GM19351 (cell line): ENCODE results near the gene LDLRAD2.

Source experiments
- ATAC-seq: cut with Tn5 transposase; IDR thresholded peaks from one replicate; pipeline ENCODE4 v1.9.1; 2021; ENCODE audit warnings: mild to moderate bottlenecking, moderate library complexity; ENCODE audit not compliant: unreplicated experiment

LDLRAD2 gene

DNA sequence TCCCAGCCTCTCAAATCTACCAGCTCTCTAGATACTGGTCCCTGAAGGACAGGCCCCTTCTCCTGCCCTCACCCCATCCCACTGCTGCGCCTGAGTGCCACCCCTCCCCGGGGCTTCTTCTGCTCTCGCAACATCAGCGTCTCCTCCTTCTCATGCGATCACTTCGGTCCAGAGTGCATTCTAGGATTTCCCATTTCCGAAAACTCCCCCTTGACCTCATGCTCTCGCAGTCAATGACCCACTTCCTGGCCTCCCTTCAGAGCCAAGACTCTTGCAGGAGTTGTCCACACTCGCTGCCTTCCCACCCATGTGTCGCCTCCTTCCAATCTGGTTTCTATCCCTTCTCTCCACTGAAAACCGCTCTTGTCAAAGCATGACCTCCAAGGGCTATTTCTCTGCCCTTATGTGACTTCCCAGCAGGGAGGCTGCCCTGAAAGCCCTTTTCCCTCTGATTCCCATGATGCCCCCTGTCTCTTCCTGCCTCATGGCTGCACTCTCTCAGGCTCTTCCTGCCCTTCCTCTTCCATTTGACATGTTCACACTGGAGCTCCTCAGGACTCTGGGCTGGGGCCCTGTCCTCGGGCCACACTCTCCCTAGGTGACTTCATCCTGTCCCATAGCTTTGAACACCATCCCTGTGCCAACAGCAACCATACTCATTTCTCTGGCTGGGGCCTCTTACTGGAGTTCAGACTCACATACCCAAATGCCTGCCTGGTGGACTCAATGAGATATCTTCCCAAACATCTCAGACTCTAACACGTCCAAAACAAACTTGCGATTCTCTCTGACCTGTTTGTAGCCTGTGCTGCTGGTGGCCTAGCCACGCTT lies 46.0 kb downstream of the LDLRAD2 start:
- no peak for ATAC-seq

DNA sequence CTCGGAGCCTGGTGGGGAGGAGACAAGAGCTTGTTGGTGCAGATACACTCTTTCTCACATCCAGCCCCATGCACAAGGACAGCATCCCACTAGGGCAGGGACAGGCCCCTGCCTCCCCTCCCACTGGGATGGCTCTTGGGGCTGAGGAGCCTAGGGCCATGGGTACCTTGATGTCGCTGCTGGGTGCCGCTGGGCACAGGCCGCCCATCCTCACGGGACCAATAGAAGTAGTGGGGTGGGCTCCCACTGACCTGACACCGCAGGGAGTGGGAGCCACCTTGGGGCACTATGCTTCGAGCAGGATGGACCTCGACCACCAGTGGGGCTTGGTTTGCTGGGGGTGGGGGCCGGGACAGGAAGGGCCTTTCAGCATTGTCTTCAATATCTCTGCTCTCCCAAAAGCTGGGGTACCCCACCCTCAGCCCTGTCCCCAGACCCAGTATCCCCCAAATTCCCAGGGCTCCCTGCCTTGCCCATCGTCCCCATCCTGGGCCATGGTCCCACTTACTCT lies 47.7 kb downstream of the LDLRAD2 start:
- ATAC-seq, result no peak

DNA sequence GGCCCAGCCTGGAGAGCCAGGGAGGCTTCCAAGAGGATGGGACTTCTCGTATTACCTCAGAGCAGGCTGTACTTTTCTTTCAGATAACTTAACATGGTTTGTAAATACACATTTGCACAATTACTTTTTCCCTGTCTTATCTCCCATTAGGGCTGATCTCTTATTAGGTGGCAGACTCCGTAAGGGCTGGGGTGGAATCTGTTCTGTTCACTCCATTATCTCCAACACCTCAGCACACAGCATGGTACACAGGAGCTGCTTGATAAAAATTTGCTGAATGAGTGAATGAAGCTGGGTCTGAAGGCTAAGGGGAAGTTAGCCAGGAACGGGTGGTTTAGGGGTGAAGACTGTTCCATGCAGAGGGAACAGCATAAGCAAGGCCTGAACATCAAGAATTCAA lies 48.9 kb downstream of the LDLRAD2 start:
- no peak for ATAC-seq

DNA sequence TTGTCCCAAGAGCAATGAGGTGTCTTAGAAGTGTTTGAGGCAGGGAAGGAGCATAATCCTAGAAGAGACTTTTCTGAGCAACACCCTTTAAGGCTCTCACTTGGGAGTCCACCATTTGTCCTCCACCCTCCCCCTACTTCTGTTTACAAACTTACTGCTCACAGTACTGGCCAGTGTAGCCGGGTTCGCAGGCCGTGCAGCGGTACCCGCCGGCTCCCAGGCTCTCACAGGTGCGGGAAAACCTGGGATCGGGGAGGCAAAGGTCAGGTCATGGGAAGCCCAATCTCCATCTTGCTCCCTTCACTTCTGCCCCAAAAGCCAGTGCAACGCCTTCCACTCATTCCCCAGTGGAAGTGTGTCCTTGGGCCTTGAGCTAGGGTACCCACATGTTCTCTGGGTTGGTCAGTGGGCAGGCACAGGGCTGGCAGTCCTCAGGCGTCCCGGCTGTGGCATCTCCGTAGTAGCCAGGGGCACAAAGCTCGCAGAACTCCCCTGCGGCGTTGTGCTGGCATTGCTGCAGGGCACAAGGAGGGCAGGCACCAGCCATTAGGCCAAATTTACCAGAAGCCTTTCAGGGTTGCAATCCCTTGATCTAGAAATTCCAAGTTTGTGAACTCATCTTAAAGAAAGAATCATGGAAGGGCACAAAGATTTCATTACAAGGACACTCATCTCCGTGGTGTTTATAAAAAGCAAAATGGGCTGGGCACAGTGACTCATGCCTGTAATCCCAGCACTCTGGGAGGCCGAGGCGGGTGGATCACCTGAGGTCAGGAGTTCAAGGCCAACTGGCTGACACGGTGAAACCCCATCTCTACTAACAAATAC lies 49.8 kb downstream of the LDLRAD2 start:
- no peak for ATAC-seq

DNA sequence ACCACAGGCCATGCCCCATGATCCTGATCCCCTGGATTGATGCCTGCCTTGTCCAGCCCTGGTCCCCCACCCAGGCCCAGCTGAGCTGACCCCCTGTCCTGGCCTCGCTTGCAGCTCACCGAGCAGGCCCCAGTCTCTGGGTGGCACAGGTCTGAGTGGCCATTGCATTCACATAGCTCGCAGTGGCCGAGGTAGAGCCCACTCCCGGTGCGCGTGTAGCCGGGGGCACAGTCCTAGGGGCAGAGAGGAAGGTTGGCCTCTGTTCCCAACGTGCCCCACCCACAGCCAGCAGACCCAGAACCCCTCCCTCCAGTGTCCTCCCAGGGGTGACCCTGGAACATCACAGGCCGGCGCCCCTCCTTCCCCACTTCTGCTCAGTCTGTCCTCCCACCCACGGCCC lies 51.9 kb downstream of the LDLRAD2 start:
- no peak for ATAC-seq

DNA sequence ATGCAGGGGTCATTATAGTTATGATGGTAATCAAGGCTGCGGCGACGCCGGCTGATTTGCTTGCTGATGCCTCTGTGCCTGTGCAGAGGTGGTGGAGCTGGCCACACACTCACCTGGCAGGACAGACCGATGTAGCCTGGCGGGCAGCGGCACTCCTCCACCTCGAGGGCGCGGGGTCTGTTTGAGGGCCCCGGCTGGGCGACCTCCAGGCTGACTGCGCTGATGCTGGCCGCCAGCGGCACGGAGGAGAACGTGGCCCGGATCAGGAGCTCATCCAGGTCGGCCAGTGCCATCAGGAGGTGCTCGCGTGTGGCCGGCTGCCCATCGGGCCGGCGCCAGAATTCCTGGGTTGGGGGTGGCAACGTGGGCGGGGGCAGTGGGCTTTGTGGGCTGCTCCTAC lies 52.7 kb downstream of the LDLRAD2 start:
- no peak for ATAC-seq

DNA sequence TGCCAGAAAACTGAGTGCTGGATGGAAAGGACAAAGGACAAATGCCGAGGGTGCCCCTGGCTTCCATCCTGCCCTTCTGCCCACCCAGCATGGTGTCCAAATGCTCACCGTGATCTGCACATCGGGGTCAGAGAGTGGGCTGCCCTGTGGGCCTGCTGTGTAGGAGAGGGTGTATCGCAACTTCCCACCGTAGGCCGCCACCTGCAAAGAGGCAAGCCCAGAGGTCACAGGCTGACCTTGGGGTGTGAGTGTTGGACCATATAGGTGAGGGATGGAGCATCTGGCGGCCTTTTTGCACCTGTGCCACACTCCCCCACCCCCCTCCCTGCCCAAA lies 53.5 kb downstream of the LDLRAD2 start:
- ATAC-seq, result no peak

DNA sequence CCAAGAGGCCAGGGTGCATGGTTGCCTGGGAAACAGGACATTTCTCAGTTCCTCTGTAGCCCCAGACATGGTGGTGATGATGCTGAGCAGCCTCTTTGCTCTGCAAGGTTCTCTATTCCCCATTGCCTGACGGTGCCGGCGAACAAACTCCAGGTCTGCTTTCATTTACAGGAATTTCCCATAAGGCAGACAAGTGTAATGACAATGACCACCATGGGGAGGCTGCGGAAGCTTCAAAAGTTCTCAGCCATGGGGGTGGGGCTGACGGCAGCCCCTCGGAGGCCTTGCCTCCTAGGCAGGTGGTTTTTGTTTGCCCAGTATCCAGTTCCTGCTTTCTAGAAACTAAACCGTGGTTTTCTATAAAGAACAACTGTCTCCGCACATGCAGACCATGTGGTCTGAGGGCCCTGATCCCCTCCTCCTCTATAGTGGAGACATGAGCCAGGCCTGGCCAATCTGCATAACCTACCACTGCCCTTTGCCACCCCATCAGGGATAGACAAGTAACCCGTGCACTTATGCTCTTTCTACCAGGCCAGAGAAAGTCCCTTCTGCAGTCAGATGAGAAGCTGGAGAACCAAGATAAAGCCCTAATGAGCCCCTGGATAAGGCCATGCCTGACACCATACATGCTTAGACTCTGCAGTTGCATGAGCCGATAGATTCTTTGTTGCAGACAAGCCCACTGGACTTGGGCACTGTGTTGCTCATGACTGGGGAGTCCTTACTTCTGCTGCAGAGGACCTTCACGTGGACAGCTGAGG lies 54.1 kb downstream of the LDLRAD2 start:
- peak; percentile 79 for ATAC-seq

DNA sequence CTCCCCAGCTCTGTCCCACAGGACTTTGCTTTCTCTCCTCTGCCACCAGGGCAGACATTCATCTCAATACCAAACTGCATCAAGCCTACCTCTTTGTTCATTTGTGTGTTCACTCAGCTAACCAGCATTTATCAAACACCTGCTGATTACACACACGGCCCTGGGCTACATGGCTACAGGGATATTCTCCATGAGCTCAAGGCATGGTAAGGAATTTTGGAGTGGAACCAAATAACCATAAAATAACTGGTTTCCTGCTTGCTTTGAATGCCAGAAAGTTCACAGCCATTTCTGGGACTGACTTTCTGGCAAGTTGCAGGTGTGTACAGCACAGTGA lies 54.6 kb downstream of the LDLRAD2 start:
- no peak for ATAC-seq

DNA sequence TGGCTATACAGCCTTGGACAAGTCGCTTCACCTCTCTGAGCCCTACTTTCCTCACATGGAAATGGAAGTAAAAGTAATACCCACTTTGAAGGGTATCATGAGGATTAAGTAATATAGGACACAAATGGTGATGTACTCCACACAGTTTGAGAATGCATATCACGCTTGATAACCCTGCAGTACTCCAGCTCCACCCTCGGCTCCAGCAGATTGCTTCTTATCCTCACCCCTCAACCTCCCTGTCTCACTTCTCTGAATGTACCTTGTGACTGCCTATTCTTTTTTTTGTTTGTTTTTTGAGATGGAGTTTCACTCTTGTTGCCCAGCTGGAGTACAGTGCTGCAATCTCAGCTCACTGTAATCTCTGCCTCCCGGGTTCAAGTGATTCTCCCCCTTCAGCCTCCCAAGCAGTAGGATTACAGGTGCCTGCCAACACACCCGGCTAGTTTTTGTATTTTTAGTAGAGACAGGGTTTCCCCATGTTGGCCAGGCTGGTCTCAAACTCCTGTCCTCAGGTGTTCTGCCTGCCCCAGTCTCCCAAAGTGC lies 55.5 kb downstream of the LDLRAD2 start:
- ATAC-seq, result no peak

DNA sequence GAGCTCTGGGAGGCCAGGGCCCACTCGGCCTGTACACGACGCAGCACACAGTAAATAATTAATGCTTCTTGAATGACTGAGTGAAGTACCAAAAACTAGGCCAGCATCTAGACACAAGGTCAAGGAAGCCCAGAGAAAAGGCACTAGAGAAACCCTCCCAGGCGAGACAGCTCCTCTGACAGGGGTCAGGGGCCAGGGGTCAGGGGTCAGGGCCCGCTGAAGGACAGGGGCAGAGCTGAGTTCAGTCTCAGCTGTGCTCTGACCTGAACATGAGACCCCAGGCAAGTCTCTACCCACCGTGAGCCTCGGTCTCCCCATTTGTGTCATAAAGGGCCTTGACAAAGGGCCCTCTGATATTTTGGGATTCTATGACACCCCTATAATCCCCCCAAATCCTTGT lies 56.4 kb downstream of the LDLRAD2 start:
- ATAC-seq, result no peak

DNA sequence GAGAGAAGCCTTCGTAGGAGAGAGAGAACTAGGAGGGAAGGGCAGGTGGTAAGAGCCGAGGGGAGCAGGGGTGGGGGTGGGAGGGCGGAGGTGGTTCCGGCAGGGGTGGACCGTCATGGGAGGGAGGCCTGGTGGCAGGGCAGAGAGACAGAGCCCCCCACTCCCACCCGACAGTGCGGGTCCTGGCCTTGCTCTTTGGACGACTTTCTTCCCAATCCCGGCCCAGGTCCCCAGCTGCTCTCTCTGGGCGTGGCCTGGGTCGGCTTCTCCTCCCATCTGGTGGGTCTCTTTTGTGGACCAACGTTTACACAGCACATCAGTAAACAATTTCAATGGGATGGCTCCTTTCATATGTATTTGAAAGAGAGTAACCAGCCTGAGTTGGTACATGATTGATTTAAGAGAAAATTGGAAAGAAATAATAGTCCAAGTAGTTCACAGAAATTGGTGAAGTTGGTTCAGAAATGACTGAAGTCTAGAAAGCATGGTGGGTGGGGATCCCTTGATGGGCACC lies 56.9 kb downstream of the LDLRAD2 start:
- ATAC-seq, result no peak

DNA sequence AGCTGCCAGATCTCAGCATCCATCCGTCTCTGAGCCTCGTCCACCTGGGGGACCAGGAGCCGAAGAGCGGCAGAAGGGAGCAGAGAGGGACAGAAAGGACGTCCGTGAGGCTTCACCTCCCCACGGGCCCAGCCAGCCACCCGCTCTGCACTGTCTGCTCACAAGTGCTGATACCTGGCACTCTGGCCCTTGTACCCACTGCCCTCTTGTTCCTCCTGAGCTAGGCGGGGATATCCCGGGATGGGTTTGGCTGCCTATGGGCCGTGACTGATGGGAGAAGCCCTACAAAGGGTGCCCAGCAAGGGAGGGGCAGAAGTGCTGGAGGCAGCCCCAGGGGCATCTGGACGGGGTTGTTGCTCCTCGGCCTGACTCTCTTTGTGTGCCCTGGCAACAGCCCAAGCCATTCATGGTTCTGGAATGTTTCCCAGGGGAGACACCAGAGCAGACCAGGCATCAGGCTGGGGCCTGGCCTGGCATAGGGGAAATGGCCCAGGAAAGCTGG lies 57.6 kb downstream of the LDLRAD2 start:
- ATAC-seq, result no peak

DNA sequence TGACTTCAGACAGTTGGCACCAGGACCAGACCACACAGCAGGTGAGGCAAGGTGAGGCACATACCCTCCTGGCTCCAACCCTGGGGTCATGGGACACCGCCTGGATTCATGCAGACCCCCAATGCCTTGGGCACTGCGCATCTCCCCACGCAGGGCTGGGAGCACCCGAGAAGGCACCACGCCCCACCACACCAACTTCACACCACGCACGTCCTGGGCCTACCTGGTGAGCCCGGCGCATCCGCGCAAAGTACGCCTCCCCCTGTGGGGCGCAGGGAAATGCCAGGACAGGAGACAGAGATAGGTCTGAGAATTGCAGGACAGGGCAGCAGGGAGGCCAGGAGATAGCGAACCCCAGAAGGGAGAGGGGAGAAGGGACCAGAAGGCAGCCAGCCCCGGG lies 58.5 kb downstream of the LDLRAD2 start:
- no peak for ATAC-seq

DNA sequence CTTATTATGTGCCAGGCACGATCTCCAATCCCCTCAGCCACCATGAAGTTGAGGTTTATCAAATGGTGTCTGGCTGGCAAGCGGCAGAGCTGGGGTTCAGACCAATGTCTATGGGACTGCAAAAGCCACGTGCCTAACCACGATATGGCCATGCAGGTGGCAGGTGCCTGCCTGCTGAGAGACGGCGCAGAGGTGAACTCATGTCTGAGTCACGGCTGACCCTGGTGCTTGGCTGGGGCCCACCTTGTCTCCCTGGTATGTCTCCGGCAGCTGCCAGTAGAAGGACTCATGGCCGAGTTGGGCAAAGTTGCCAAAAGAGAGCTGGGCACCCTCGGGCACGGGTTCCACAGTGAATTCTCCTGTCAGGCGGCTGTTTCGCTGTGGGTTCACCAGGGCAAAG lies 59.9 kb downstream of the LDLRAD2 start:
- no peak for ATAC-seq

DNA sequence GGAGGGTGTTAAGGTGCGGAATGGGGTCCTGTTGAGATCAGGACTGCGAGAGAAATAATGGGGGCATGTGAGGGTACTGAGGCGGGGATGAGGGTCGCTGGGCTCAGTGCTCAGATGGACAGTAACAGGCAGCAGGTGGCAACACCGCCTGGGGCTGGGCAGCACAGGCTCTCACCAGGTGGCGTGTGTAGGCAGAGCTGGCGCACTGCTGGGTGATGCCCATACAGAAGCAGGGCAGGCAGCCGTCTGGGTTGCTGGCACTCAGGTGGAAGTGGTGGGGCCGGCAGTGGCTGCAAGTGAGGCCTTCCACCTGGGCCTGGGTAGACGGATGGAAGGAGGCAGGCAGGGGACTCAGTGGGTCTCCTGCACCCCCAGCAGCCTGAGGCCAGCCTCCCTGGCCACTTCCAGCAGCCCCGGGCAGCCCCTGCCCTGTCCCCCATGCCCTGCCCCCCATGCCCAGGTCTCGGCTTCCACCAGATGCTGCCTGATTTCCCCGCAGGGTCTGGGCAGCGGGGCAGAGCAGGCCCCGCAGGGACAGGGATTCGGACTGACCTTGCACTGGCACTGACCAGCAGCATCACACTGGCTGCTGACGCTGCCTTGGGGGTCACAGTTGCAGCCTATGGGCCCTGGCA lies 60.5 kb downstream of the LDLRAD2 start:
- no peak for ATAC-seq

DNA sequence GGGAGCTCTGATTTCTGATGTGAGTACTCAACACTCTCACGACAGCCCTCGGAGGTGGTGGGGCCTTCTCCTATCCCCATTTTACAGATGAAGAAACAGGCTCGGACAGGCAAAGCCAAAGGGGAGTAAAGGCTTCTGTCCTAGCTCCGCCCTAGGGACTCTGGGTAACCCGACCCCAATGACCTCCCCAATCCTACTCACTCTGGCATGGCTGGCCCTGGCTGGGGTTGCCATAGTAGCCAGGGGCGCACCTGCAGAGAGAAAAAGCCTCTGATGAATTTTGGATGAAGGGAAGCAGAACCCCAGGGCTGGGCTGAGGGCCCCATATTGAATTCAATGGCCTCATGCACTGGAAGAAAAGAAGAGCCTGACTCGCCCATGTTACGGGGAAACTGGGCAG lies 61.1 kb downstream of the LDLRAD2 start:
- no peak for ATAC-seq

DNA sequence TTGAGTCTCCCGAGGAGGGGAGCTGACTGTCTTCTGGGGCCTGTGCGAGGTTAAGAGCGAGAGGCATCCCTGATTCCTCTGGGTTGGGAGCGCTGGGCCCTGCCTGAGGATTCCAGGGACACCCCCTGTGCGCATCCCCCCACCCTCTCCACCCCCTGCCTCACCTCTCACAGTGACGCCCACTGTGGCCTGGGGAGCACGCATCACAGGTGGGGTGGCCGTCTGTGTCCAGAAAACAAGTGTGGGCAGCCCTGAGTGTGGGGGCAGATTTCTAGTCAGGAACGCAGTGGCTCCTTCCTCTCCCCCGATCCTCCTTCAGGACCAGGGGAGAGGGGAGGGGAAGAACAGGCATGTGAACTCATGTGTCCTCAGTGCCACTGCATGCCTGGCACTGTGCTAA lies 61.7 kb downstream of the LDLRAD2 start:
- ATAC-seq, result no peak

DNA sequence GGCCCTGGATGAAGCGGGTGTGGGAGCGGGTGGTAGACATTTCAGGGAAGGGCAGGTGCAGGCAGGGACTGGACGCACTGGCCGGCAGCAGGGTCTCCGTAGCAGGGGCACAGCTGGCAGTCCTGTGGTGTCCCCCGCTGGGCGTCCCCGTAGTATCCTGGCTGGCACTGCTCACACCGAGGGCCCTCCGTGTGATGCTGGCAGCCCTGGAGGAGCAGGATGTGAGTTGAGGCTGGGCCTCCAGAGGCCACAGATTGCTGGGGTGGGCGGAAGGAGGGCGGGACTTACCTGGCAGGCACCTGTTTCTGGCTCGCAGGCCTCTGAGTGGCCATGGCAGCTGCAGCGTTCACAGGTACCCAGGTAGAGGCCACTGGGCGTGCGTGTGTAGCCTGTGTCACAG lies 62.3 kb downstream of the LDLRAD2 start:
- ATAC-seq, result no peak
